M059J (cell line): ENCODE results near the gene MYO15A. TPM values are rescaled to one million over a fixed set of nuclear protein-coding genes. Genes with fewer than 3 reads are reported as not detected.
"Not testable (repeated sequence)": the region's sequence is repeated elsewhere in the genome, so short reads cannot be mapped to it uniquely, and the experiment has no call there.

Source experiments
- DNase-seq: peaks from one replicate; pipeline ENCODE4 v3.0.0-alpha.2; 2012; ENCODE audit warnings: low read depth
- total RNA-seq: library from RNA; depleted of rRNA; stranded (reverse); fragments of >200 nt; shearing (Covaris generic); gene quantifications from 2 replicates; pipeline ENCODE4 v1.2.3, GENCODE V29; 2014

MYO15A gene
- total RNA-seq, 1 experiment from 2014 or later = not detected

- DNase-seq = peak; percentile 44
These were observed 77.5 kb downstream of the MYO15A start for GRCh38 chr17:18185832-18186626.

- DNase-seq = peak; percentile 33
These were observed 78.0 kb downstream of the MYO15A start for GRCh38 chr17:18186627-18186982.

GRCh38 chr17:18187226-18187625 is 78.7 kb downstream of the MYO15A start:
- DNase-seq = peak; percentile 12

GRCh38 chr17:18187821-18188761 is 79.5 kb downstream of the MYO15A start:
- peak; percentile 70 for DNase-seq

- no peak for DNase-seq
These were observed 82.2 kb downstream of the MYO15A start for GRCh38 chr17:18190628-18191235.

- DNase-seq = no peak
These were observed 82.7 kb downstream of the MYO15A start for GRCh38 chr17:18191236-18191667.

GRCh38 chr17:18191967-18192366 is 83.4 kb downstream of the MYO15A start:
- DNase-seq = no peak

- no peak for DNase-seq
These were observed 85.8 kb downstream of the MYO15A start for GRCh38 chr17:18194394-18194793.

GRCh38 chr17:18194804-18195203 is 86.2 kb downstream of the MYO15A start:
- no peak for DNase-seq

- no peak for DNase-seq
These were observed 86.7 kb downstream of the MYO15A start for GRCh38 chr17:18195246-18195645.

GRCh38 chr17:18197535-18198194 is 89.1 kb downstream of the MYO15A start:
- no peak for DNase-seq

GRCh38 chr17:18198530-18198929 is 90.0 kb downstream of the MYO15A start:
- no peak for DNase-seq

- DNase-seq = no peak
These were observed 92.6 kb downstream of the MYO15A start for GRCh38 chr17:18201108-18201507.

GRCh38 chr17:18203308-18203707 is 94.8 kb downstream of the MYO15A start:
- no peak for DNase-seq

GRCh38 chr17:18205861-18206260 is 97.3 kb downstream of the MYO15A start:
- peak; percentile 63 for DNase-seq

- DNase-seq = no peak
These were observed 98.4 kb downstream of the MYO15A start for GRCh38 chr17:18206962-18207361.

GRCh38 chr17:18208092-18208491 is 99.5 kb downstream of the MYO15A start:
- no peak for DNase-seq

- no peak for DNase-seq
These were observed 105.2 kb downstream of the MYO15A start for GRCh38 chr17:18213666-18214270.

- not testable (repeated sequence) for DNase-seq
These were observed 108.3 kb downstream of the MYO15A start for GRCh38 chr17:18216906-18217305.

GRCh38 chr17:18217412-18218015 is 109.0 kb downstream of the MYO15A start:
- DNase-seq = peak; percentile 50
